Stimulated activated CD8-positive, alpha-beta memory T cell treated with anti-CD3 and anti-CD28 coated beads, Interleukin-4, amount 100 ng/mL, for 24 hours (primary cell): ENCODE data around the gene CTSL.

ENCODE experiments used
- DNase-seq: peaks from one replicate; pipeline ENCODE4 v3.0.0-alpha.2; 2020; ENCODE audit warnings: low read depth

The CTSL gene

DNA sequence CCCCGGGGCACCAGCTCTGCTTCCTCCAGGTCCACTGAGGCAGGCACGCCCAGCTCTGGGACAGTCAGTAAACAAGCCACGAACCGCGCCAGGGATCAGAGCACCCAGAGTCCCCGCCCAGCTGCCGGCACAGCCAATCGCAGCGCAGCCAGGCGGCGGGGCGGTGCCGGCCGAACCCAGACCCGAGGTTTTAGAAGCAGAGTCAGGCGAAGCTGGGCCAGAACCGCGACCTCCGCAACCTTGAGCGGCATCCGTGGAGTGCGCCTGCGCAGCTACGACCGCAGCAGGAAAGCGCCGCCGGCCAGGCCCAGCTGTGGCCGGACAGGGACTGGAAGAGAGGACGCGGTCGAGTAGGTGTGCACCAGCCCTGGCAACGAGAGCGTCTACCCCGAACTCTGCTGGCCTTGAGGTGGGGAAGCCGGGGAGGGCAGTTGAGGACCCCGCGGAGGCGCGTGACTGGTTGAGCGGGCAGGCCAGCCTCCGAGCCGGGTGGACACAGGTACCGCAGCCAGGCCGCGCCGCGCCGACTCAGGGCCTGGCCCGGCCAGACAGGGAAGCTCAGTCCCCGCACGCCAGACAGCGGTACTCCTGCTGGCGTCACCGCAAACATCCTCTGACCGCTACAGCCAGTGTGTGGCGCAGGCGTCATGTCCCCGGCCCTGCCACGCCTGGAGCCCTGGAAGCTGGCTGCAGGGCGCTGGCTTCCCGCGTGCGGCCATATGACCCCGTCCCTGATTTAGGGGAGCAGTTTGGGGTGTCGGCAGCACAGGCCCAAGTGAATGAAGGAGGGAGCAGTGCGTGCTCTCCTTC lies at the start of gene CTSL:
CTSL (plus strand) TSS at position 220 of the 810 bp plus-strand sequence. CDS start 1,485 bp downstream, outside the sequence.
- DNase-seq: peak; percentile 6

DNA sequence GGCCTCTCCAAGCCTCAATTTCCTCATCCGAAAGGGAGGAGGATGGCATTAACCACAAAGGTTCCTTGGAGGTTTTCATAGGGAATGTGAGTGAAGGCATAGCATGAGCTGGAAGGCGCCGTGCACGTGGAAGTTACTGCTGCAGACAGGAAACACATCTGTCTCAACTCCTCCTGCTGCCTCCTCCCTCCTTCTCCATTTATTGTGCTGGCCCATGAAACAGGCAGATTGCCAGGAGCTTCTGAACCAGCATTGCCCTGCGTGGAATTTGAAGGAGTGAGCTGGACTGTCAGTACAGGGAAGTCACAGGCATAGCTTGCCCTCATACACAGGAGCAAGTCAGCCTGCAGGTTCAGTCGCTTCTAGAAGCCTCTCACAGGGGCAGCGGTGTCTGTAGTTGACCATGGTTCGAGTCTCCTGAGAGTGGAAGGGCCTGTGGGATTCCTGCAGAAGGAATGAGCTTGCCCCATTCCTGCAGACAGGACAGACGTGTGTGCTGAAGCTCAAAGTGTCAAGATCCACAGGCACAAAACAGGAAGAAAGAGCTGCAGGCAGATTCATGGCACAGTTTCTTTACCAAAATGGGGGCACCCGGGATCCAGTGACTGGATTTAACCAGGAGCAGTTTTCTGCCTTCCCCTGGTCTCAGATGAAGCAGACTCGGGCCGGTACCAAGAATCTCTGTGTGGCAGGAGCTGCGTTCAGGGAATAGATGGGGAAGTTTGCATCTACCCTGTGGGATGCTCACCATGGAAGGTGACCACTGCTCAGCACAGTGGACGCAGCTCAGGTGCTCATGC lies 48.7 kb upstream of the CTSL start:
- no peak for DNase-seq

DNA sequence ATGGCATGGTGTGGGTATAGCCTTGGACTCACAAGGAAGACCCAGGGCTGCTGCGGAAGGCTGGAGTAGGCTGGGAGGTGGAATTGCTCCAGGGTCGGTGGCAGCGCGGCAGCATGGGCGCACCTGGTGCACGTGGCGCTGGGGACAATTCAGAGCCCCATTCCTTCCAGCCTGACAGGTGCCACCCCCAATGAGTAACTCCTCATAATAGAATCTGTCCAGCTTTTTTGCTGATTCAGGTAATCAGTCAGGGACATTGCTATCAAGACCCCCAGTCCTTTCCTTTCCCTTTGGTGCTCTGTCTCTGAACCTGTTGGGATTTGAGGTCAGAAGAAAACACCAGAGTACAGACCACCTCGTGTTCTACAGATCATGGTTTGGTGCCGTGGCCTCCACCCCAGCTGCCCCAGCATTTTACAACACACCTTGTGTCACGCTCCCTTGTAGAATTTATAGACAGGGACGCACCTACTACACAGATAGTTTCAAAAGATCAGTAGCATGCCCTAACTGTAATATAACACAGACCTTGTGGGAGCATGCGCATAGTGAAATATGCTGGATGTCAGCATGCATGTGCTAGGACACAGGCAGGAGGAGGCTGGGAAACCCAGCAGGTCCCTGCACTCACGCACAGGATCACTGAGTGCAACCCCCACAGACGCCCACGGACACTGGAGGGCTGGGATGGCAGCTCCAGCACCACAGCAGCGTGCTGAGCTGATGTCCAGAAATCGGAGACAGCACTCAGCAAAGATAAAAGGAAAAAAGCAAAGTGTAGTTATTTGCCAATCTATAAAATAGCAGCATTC lies 47.9 kb upstream of the CTSL start:
- no peak for DNase-seq

DNA sequence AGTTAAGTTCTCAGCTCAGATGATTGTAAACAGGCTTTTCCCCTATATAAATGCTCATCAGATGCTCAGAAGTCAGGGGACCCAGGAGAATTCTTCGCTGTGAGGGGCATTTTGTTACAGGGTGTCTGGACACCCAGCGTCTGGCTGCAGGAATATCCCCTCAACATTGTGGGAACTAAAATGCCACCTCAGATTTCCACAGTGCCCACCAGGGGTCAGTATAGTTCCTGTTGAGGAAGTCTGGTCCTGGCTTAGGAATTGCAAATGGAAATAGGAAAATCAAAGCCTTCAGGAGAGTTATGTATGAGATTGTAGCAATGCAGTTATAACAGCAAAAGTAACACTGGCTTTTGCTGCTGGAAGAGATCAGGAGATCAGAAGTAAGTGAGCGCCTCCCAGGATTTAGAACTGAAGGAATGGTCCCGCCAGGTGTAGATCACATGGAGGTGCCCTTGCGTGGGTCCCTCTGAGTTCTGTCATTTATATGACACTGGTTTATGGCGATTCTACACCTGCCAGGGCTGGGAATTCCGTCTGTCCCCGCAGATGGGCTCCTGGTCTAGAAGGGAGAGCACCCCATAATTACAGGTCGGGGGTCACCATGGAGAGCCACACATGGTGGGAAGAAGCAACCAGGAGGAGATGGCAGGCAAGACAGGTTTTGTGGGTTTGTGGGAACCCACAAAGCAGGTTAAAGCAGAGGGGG lies 47.1 kb upstream of the CTSL start:
- no peak for DNase-seq

GRCh38 chr9:87681271-87682061 lies 44.5 kb upstream of the CTSL start:
- no peak for DNase-seq

DNA sequence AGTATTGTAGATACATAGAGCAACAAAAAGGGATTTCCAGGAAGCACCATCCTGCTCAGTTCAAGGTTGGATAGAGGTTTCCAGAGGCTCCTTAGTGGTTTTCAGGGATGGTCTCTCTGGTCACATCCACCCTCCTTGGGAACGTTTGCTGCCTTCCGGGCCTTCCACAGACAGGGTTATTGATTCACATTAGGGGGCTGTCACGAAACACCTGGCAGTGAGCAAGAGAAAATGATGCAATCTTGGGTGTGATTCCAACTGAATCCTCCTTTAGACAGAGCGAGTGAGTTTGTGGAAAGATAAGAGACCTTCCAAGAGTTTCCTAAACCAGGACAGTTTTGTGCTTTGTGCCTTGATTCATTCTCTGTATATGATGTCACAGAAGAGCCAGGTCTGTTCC lies 43.8 kb upstream of the CTSL start:
- no peak for DNase-seq

DNA sequence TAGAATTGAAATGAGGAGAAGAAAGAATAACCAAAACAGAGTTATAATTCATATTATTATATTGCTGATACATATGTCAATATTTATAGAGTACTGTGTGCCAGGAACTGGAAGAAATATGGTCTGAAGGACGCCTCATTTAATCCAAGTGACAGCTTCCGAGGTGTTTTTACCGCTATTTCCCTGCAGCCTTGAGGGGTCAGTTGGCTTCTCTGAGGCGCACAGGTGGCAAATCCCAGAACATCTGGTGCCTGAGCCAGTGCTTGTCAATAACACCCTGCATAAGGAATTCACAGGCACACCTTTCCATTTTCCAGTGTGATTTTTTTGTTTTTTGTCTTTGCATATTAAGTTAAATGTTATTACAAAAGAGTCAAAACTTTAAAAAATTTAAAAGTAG lies 43.3 kb upstream of the CTSL start:
- DNase-seq: no peak

GRCh38 chr9:87683751-87684626 lies 41.9 kb upstream of the CTSL start:
- DNase-seq: no peak

- no peak for DNase-seq
Measured at GRCh38 chr9:87684627-87685219, 41.2 kb upstream of the CTSL start.

- DNase-seq: no peak
Measured at GRCh38 chr9:87685441-87685840, 40.5 kb upstream of the CTSL start.

DNA sequence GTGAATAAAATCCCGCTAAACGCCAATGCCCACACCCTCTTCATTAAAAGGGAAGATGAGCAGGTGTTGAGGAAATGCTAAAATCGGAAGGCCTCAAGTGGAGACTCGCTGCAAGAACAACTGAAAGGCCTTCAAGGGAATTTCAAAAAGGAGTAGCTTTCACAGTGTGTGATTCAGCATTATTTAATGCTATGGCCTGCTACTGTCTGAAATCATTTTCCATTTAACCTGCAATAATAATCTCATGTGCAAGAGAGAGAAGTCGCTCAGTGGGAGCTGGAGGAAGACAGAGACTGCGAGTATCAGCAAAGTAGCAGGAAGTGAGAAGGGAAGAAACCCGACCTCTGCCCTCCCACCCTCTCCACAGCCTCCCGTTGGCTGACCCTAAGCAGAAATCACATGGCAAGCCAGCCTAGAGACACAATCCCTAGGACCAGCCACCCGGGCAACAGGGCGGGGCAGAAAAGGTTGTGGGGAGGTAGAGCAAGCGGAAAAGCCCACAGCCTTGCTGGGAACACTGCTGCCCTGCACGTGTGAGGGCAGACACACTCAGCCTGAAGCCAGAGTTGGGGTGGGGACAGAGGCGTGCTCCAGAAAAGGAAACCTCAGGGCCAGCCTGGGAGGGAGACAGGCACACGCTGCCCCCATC lies 39.9 kb upstream of the CTSL start:
- no peak for DNase-seq

DNA sequence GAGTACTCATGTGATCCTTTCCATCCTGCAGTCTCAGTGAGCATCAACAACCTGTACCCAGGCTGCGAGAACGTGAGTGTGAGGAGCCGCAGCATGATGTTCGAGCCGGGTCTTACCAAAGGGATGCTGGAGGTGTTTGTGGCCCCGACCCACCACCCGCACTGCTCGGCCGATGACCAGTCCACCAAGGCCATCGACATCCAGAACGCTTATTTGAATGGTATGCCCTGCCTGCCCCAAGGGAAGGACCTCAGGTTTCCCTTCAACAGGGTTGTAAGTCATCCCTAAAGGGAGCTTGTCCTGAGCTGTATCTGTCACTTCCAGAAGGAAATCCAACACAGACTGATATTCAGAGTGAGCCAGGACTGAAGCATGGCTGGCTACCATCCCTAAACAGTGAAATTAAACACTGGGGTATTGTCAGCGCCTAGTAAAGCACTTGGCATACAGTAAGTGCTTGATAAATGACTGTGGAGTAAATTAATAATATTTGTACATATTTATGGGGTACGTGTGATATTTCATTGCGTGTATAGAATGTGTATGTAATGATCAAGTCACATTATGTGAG lies 39.3 kb upstream of the CTSL start:
- no peak for DNase-seq

DNA sequence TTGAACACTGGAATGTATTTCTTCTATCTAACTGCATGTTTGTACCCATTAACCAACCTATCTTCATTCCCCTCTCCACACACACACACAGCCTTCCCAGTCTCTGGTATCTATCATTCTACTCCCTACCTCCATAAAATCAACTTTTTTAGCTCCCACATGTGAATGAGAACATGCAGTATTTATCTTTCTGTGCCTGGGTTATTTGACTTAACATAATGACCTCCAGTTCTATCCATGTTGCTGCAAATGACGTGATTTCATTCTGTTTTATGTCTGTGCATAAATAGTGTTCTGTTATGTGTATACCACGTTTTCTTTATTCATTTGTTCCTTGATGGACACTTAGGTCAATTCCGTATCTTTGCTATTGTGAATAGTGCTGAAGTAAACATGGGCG lies 38.7 kb upstream of the CTSL start:
- DNase-seq: no peak

DNA sequence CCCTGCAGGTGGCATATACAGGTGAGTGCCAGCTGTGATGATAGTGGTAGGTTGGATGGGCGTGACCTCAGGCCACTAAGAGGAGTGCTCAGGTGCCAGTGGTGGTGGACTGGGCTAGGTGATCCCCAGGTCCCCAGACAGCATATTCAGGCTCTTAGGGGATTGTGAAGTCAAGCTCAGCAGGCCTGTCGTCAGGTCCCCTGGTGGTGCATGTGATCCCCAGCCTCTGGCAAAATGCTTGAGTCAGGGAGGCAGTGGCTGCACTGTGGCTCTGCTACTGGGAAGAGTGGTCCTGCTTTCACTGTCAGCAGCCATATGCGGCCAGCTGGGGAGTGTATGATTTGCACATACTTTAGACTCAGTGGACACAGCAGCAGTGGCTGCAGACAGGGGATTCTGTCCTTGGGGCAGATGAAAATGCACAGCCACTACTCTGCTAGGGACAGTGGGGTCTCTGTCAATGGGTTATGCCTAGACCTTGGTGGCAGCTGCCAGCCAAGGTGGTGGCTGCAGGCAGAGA lies 31.6 kb upstream of the CTSL start:
- DNase-seq: no peak

DNA sequence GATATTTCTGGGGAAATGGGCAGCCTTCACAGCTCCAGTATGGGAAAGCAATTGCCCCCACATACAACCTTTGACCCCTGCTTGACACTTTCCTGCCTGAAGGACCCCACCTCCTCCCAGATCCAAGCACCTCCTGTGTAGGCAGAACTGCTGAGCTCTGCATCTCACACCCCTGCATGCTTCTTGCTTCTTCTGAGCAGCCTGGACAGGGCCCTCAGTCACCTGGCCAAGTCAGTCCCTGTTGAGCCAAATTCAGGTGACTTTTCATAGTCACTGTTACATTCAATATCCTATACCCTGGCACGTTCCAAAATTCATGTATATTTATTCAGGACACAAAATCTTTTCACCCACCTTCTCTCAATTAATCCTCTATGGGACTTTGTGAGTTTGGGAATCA lies 30.4 kb upstream of the CTSL start:
- DNase-seq: no peak

DNA sequence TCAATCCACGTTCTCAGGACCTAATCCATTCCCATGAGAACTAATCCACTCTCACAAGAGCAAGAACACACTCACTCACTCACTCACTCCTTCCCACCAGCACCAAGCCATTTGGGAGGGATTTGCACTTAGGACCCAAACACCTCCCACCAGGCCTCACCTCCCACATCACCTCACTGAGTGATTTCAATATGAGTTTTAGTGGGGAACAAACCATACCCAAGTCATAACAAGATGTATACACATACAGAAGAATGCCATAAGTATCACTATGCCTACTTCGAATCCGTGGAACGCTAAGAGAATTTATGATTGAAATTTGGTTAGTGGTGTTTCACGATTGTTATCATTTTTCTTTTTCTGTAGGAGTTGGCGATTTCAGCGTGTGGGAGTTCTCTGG lies 29.3 kb upstream of the CTSL start:
- DNase-seq: no peak

DNA sequence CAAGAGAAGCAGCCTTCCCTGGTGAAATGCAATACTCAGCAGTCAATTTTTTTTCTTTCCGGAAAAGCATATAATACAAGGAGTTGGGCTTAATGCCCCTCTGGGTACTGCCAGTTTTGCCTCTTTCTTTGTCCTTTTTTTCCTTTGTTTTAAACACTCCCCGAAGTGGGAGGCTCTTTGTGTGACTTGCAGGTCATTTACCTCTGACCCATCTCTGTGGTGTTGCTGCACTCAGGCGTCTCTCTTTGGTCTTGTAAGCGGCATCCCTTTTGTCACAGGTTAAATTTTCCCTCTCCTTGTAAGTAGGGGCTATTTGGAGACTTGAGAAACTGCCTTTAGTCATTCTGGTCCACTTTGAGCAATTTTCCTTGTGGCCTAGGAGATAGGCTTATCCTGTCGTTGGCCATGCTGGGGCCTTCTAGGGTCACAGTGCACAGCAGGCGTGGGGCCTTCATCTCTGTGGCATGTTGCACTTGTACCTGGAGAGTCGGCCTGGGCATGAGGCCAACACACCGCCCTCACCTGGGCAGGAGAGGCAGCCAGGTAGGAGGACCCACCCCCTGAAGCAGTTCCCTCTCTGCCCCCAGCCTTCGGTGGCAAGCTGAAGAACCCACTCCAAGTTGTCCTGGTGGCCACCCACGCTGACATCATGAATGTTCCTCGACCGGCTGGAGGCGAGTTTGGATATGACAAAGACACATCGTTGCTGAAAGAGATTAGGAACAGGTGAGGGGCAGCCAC lies 27.7 kb upstream of the CTSL start:
- DNase-seq: no peak

DNA sequence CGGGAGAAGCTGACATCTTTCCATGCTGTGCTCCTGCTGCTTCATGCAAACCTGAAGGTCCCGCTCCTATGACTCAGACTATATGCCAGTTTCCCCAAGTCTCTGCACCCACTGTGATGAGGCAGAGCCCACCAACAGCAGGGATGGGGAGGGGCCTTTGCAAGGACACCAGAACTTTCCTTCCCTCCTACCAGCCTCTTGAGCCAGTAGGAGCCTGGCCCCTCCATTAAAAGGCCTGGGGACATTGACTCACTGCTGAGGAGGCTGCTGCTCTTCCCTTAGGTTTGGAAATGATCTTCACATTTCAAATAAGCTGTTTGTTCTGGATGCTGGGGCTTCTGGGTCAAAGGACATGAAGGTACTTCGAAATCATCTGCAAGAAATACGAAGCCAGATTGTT lies 26.1 kb upstream of the CTSL start:
- DNase-seq: no peak
